Heart right ventricle (tissue), 16 donors: ENCODE results near the gene RGS9BP. TPM values are rescaled to one million over a fixed set of nuclear protein-coding genes. Genes with fewer than 3 reads are reported as not detected.
"Not testable (repeated sequence)": the region's sequence is repeated elsewhere in the genome, so short reads cannot be mapped to it uniquely, and the experiment has no call there.

Experiments
- ATAC-seq, 8 donors: fragments of 200-7000 bp; cut with Tn5 transposase; one replicate each; pipeline ENCODE4 v1.9.1; 2020; ENCODE audit warnings: mild to moderate bottlenecking in 8 of 8, moderate library complexity in 8 of 8, moderate number of reproducible peaks in 1 of 8
- DNase-seq, 2 donors: peaks; one replicate each; pipeline ENCODE4 v3.0.0-alpha.2; 2020
- H3K27ac ChIP-seq, 10 donors: fragments of 200-600 bp; sonication (generic) in 2 of 10; one replicate each; pipeline versions ENCODE4 v1.5.0 to v1.8.0; 2020 to 2022; ENCODE audit warnings: mild to moderate bottlenecking in 3 of 10
- H3K27me3 ChIP-seq, 7 donors: fragments of 200-600 bp; one replicate each; pipeline ENCODE4 v1.8.0; 2021 to 2022; ENCODE audit warnings: mild to moderate bottlenecking in 2 of 7
- H3K36me3 ChIP-seq, 9 donors: fragments of 200-600 bp; sonication (generic) in 1 of 9; one replicate each; pipeline versions ENCODE4 v1.5.0 to v1.8.0; 2020 to 2022; ENCODE audit warnings: mild to moderate bottlenecking in 2 of 9
- H3K4me1 ChIP-seq, 9 donors: fragments of 200-600 bp; sonication (generic) in 1 of 9; one replicate each; pipeline versions ENCODE4 v1.5.0 to v1.8.0; 2020 to 2022; ENCODE audit warnings: mild to moderate bottlenecking in 4 of 9
- H3K4me3 ChIP-seq, 10 donors: fragments of 200-600 bp; sonication (generic) in 2 of 10; one replicate each; pipeline versions ENCODE4 v1.5.0 to v1.8.0; 2020 to 2022; ENCODE audit warnings: mild to moderate bottlenecking in 7 of 10, moderate library complexity in 2 of 10
- H3K9me3 ChIP-seq, 11 donors: fragments of 200-600 bp in 10 of 11; sonication (generic) in 2 of 11; one replicate each; pipeline versions ENCODE4 v1.5.0 to v1.8.0; 2013 to 2022; ENCODE audit warnings: mild to moderate bottlenecking in 2 of 11, control low read depth in 1 of 11, moderate library complexity in 1 of 11
- WGBS, 2 donors: extraction: QIAGEN DNeasy Blood & Tissue Kit; methylation state at CpG; one replicate each; pipeline ENCODE4 v1.1.7; 2013; ENCODE audit warnings: inconsistent platforms in 1 of 2; 5-methylcytosine and 5-hydroxymethylcytosine counted together
- intact Hi-C, 10 donors: fragments of 100-400 bp; cut with DNase I; formaldehyde crosslinking; loops; one replicate each; pipeline versions ENCODE4 v1.11.1 to v1.14.2; 2022
- polyA plus RNA-seq, 2 donors: library from polyadenylated mRNA; stranded (reverse); fragments of 200-250 nt; gene quantifications; one replicate each; pipeline ENCODE4 v1.2.3, GENCODE V29; 2013
- total RNA-seq, 10 donors: library from RNA; stranded (reverse); fragmentation: NEBNext Ultra II Directional in 3 of 10; extraction: Animal tissue kit (Norgen Biotek cat#: 25700) in 3 of 10; gene quantifications; one replicate each; pipeline versions ENCODE4 v1.2.1 to v1.2.4, GENCODE V29; 2021 to 2023
- TF ChIP-seq, protein P1 (sequence below), 9 donors: fragments of 200-600 bp; sonication (generic) in 2 of 9; IDR thresholded peaks; one replicate each; pipeline versions ENCODE4 v1.5.0 to v1.8.0; 2021 to 2022; ENCODE audit warnings: antibody characterized with exemption in 9 of 9, mild to moderate bottlenecking in 5 of 9, moderate library complexity in 1 of 9
- donor health status: Arrhythmogenic right ventricular cardiomyopathy.
- donor health status: ischemic (EF 13 %, LVEDD 7.1; RV severe dilation, severe dysfunction).
- donor health status: healthy with polysubstance abuse.
- donor health status: DM: no; HTN: yes; CAD: no.
- donor health status: DM: no; HTN: no; CAD: no.
- donor health status: ischemic (EF 25% LVEDD 6.9; RV normal size, moderate dysfunction).
- donor health status: ischemic (EF 25% LVEDD 5.7; RV mildly dilated, moderate dysfunction).
- donor health status: healthy.
- donor health status: DM: yes; HTN: yes; CAD: no.
- donor health status: Ischemic cardiomyopathy.
- donor health status: ischemic (EF 35%, LVEDD 5.7; RV mildly dilated, moderate dysfunction).
- donor health status: nonischemic (EF 11% LVEDD 7.7; RV severe dilation, severe dysfunction).
- donor health status: DM: yes; HTN: yes; CAD: no.
- donor health status: PGD.
- donor health status: ischemic (EF 29% LVEDD 5.4; RV normal size, mild dysfunction).
- donor health status: nonischemic (EF 23%, LVEDD 6.1; RV moderate dilation, normal function).

Gene RGS9BP
- total and polyA plus RNA-seq, 12 donors = 0.43 to 13.5 (median 4.2) TPM

DNA sequence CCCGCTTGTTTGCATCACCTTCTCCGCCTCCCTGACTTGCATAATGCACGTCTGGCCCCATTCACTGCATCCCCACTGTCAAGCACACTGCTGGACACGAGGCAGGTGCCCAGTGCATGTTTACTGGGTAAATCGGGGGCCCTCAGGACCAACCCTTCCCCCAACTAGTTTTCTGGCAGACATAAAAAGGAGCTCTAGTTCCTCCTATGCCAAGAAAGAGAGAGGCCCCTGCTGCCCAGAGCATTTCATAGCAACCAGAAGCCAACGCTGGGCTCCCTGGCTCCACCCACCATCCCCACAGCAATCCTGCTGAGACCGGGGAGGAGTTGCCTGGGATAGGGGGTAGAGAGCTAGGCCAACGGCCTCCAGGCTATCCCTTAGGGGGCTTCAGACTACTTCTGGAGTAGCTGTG lies 23.9 kb upstream of the RGS9BP start:
- TF ChIP-seq, protein P1, sequence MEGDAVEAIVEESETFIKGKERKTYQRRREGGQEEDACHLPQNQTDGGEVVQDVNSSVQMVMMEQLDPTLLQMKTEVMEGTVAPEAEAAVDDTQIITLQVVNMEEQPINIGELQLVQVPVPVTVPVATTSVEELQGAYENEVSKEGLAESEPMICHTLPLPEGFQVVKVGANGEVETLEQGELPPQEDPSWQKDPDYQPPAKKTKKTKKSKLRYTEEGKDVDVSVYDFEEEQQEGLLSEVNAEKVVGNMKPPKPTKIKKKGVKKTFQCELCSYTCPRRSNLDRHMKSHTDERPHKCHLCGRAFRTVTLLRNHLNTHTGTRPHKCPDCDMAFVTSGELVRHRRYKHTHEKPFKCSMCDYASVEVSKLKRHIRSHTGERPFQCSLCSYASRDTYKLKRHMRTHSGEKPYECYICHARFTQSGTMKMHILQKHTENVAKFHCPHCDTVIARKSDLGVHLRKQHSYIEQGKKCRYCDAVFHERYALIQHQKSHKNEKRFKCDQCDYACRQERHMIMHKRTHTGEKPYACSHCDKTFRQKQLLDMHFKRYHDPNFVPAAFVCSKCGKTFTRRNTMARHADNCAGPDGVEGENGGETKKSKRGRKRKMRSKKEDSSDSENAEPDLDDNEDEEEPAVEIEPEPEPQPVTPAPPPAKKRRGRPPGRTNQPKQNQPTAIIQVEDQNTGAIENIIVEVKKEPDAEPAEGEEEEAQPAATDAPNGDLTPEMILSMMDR (IDR thresholded peaks at IDR 0.05) = peak in 1 of 9 donors; percentile 24
- DNase-seq (peak; percentile 36 to 46), ATAC-seq (peak; percentile 65 to 87 (median 78))
- peaks cover 0 to 73% (median 17%) of the 10 kb centered on the region in 9 donors for H3K36me3 ChIP-seq
- peak overlapping the region in 9 of 10 donors; percentile 0 to 76 (median 62) for H3K27ac ChIP-seq
- 44 to 59% methylated on average over 8 of the region's 8 CpGs for WGBS, 2 donors
- intact Hi-C loops = no loop called here
- no peaks in the 10 kb centered on the region for H3K9me3 ChIP-seq
- H3K4me1 ChIP-seq = peaks cover 2 to 43% (median 23%) of the 10 kb centered on the region in 9 donors
- no peak overlapping the region for H3K4me3 ChIP-seq
- H3K27me3 ChIP-seq = no peaks in the 10 kb centered on the region

DNA sequence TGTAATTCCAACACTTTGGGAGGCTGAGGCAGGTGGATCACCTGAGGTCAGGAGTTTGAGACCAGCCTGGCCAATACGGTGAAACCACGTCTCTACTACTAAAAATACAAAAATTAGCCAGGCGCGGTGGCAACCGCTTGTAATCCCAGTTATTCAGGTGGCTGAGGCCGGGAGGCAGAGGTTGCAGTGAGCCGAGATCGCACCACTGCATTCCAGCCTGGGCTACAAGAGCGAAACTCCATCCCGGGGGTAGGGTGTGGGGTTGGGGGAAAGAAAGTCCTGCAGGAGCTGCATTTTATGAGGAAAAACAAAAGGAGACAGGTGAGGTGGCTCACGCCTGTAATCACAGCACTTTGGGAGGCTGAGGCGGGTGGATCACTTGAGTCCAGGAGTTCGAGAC lies 23.3 kb upstream of the RGS9BP start:
- H3K27me3 ChIP-seq, H3K4me3 ChIP-seq, H3K9me3 ChIP-seq, DNase-seq, ATAC-seq, intact Hi-C loops: not testable (repeated sequence)
- peak overlapping the region; percentile 0 to 76 (median 59) for H3K27ac ChIP-seq
- H3K36me3 ChIP-seq = peaks cover 0 to 73% (median 13%) of the 10 kb centered on the region in 9 donors
- 92% methylated on average over 13 of the region's 13 CpGs for WGBS, 2 donors
- H3K4me1 ChIP-seq = peaks cover 2 to 43% (median 23%) of the 10 kb centered on the region in 9 donors

DNA sequence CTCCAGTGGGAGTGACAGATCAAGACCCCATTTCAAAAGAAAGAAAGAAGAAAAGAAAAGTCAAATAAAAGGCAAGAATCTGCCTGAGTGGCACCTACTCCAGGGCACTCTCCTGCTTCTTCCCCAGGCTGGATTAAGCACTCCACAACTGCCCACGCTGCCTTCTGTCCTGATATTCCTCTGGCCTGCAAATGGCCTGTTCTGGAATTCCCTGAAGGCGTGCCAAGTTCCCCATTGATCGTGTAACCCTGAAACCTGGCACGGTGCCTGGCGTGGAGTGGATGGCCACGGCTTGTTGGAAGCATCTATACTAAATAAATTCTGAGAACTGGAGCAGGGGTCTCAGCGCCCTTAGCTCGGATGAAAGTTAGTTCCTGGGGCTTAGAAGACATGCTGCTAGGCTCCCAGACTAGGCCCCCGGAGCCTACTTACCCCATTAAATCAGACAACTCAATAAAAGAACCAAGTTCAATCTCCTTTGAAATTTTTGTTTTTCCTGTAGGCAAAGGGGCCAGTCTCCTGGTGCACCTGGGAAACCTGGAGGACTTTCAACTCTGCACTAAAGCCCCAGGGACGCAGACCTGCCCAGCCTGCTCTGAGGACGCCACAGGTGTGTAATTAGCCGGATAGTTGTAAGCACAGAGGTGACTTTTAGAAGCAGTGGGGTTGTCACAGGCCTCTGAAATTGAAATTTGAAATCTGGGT lies 22.6 kb upstream of the RGS9BP start:
- ATAC-seq = peak; percentile 52 to 83 (median 64)
- peak overlapping the region in 9 of 10 donors; percentile 8 to 76 (median 62) for H3K27ac ChIP-seq
- intact Hi-C loops = no loop called here
- no peaks in the 10 kb centered on the region for H3K27me3 ChIP-seq
- peak; percentile 78 to 80 for DNase-seq
- H3K4me1 ChIP-seq = peaks cover 2 to 43% (median 23%) of the 10 kb centered on the region in 9 donors
- WGBS, 2 donors = 43 to 58% methylated on average over 12 of the region's 12 CpGs
- H3K9me3 ChIP-seq = no peaks in the 10 kb centered on the region
- TF ChIP-seq, protein P1 (IDR thresholded peaks at IDR 0.05) = no peak
- no peak overlapping the region for H3K4me3 ChIP-seq
- peaks cover 0 to 73% (median 8%) of the 10 kb centered on the region in 9 donors for H3K36me3 ChIP-seq

DNA sequence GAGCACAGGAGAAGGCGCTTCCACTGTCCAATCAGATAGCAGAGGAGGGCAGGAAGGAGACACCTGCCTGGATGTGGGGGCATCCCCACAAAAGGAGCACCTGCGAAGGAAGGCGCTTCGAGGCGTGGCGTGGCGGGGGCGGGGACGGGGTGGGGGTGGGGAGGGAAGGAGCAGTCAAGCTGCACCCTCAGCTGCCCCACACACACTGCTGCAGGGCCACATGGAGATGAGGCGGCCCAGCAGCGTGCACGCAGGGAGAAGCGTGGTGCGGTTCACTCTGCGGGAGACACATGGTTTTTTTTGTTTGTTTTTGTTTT lies 22.1 kb upstream of the RGS9BP start:
- Histone ChIP-seq H3K9me3 (no peaks in the 10 kb centered on the region), H3K4me3 (no peak overlapping the region), H3K4me1 (peaks cover 2 to 43% (median 23%) of the 10 kb centered on the region in 9 donors), H3K27me3 (no peaks in the 10 kb centered on the region), H3K27ac (peak overlapping the region in 3 of 10 donors; percentile 1 to 76 (median 56)), H3K36me3 (peaks cover 0 to 73% (median 4%) of the 10 kb centered on the region in 9 donors)
- WGBS, 2 donors = 93% methylated on average over 15 of the region's 15 CpGs
- TF ChIP-seq, protein P1 (IDR thresholded peaks at IDR 0.05) = no peak
- DNase-seq = no peak
- ATAC-seq = no peak
- intact Hi-C loops = no loop called here

DNA sequence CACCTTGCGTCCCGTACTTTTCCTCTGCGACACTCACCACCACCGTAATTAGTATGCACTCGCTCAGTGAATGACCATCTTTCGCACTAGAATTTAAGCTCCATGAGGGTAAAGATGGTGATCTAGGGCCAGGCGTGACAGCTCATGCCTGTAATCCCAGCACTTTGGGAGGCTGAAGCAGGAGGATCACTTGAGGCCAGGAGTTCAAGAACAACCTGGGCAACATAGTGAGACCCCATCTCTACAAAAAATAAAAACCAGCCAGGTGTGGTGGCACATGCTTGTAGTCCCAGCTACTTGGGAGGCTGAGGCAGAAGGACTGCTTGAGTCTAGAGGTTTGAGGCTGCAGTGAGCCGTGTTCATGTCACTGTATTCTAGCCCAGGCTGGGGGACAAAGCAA lies 19.3 kb upstream of the RGS9BP start:
- H3K27ac ChIP-seq, H3K9me3 ChIP-seq, ATAC-seq, H3K27me3 ChIP-seq, DNase-seq, intact Hi-C loops, H3K4me3 ChIP-seq: not testable (repeated sequence)
- WGBS, 2 donors = 98 to 100% methylated on average over 8 of the region's 8 CpGs
- peaks cover 2 to 23% (median 20%) of the 10 kb centered on the region in 9 donors for H3K4me1 ChIP-seq
- H3K36me3 ChIP-seq = peaks cover 0 to 65% (median 4%) of the 10 kb centered on the region in 9 donors
